GM23338 (cell line): Measurements from ENCODE around the gene ENDOV. TPM values are rescaled to one million over a fixed set of nuclear protein-coding genes. Genes with fewer than 3 reads are reported as not detected.

Experiments
- ATAC-seq: fragments of 200-7000 bp; cut with Tn5 transposase; 3 replicates; pipeline ENCODE4 v1.9.1; 2020
- DNase-seq: peaks from one replicate; pipeline ENCODE4 v3.0.0-alpha.2; 2015; ENCODE audit warnings: low spot score
- H2AFZ ChIP-seq: fragments of 200-600 bp; sonication (generic); 2 replicates; pipeline ENCODE4 v1.8.0; 2016; ENCODE audit warnings: antibody characterized with exemption, mild to moderate bottlenecking, moderate library complexity
- H3F3A ChIP-seq: fragments of 200-600 bp; sonication (generic); replicated peaks from 2 replicates; pipeline ENCODE4 v1.8.0; 2017; ENCODE audit warnings: antibody characterized with exemption, mixed run types, low read depth
- H3K27ac ChIP-seq: fragments of 200-600 bp; sonication (generic); 2 replicates; pipeline ENCODE4 v1.6.1; 2016; ENCODE audit warnings: low read depth
- H3K27me3 ChIP-seq: fragments of 200-600 bp; sonication (generic); 2 replicates; pipeline ENCODE4 v1.8.0; 2016; ENCODE audit warnings: mild to moderate bottlenecking, mixed run types, moderate library complexity; ENCODE audit not compliant: insufficient read depth
- H3K36me3 ChIP-seq: fragments of 200-600 bp; sonication (generic); 2 replicates; pipeline ENCODE4 v1.8.0; 2016; ENCODE audit warnings: mild to moderate bottlenecking; ENCODE audit not compliant: insufficient read depth
- H3K4me1 ChIP-seq: fragments of 200-600 bp; sonication (generic); 2 replicates; pipeline ENCODE4 v1.8.0; 2016; ENCODE audit warnings: mild to moderate bottlenecking, moderate library complexity; ENCODE audit not compliant: insufficient read depth
- H3K4me2 ChIP-seq: fragments of 200-600 bp; sonication (generic); 2 replicates; pipeline ENCODE4 v1.7.1; 2017; ENCODE audit warnings: mixed run types
- H3K4me3 ChIP-seq: fragments of 200-600 bp; sonication (generic); 2 replicates; pipeline ENCODE4 v1.6.1; 2016; ENCODE audit warnings: mixed run types
- H3K79me2 ChIP-seq: fragments of 200-600 bp; sonication (generic); replicated peaks from 2 replicates; pipeline ENCODE4 v1.8.0; 2017; ENCODE audit warnings: mild to moderate bottlenecking; ENCODE audit not compliant: insufficient read depth
- H3K9me2 ChIP-seq: fragments of 200-600 bp; sonication (generic); 2 replicates; pipeline ENCODE4 v1.8.0; 2017; ENCODE audit not compliant: insufficient read depth
- H4K20me1 ChIP-seq: fragments of 200-600 bp; sonication (generic); replicated peaks from 2 replicates; pipeline ENCODE4 v1.8.0; 2017; ENCODE audit warnings: mild to moderate bottlenecking; ENCODE audit not compliant: insufficient read depth
- H3K27ac Mint-ChIP-seq: 2 replicates; pipeline ENCODE4 v1.8.0; 2020; ENCODE audit warnings: inconsistent platforms, mild to moderate bottlenecking, moderate library complexity, mixed read lengths
- H3K27me3 Mint-ChIP-seq: 3 replicates; pipeline ENCODE4 v1.8.0; 2022; ENCODE audit warnings: low read depth, mild to moderate bottlenecking, moderate library complexity, mixed read lengths, inconsistent platforms; ENCODE audit not compliant: insufficient read depth, poor library complexity
- H3K36me3 Mint-ChIP-seq: 3 replicates; pipeline ENCODE4 v1.8.0; 2021; ENCODE audit warnings: low read depth, mild to moderate bottlenecking, inconsistent platforms, moderate library complexity, mixed read lengths
- H3K4me1 Mint-ChIP-seq: 3 replicates; pipeline ENCODE4 v1.8.0; 2020; ENCODE audit warnings: mild to moderate bottlenecking, inconsistent platforms, mixed read lengths
- H3K4me3 Mint-ChIP-seq: 3 replicates; pipeline ENCODE4 v1.8.0; 2021; ENCODE audit warnings: moderate library complexity, mild to moderate bottlenecking, inconsistent platforms, mixed read lengths
- H3K9me3 Mint-ChIP-seq: 3 replicates; pipeline ENCODE4 v1.8.0; 2020; ENCODE audit warnings: moderate library complexity, mild to moderate bottlenecking, inconsistent platforms, mixed read lengths
- CREB1 ChIP-seq: fragments of 250-450 bp; sonication (Bioruptor Pico); IDR thresholded peaks from 2 replicates; pipeline ENCODE4 v1.5.0; 2020; ENCODE audit warnings: low read depth, mild to moderate bottlenecking, moderate library complexity
- EZH2phosphoT487 ChIP-seq: fragments of 200-600 bp; sonication (generic); IDR thresholded peaks from one replicate; pipeline ENCODE4 v1.8.1; 2018; ENCODE audit warnings: antibody characterized with exemption; ENCODE audit not compliant: unreplicated experiment
- JUNB ChIP-seq: IDR thresholded peaks from one replicate; pipeline ENCODE4 v1.6.1; 2016; ENCODE audit warnings: antibody characterized with exemption; ENCODE audit not compliant: unreplicated experiment
- NANOG ChIP-seq: IDR thresholded peaks from 2 replicates; pipeline ENCODE4 v1.6.1; 2016; ENCODE audit warnings: antibody characterized with exemption, borderline replicate concordance
- POLR2AphosphoS5 ChIP-seq: IDR thresholded peaks from 2 replicates; pipeline ENCODE4 v1.6.1; 2016; ENCODE audit warnings: antibody characterized with exemption, low read depth
- STAT1 ChIP-seq: IDR thresholded peaks from one replicate; pipeline ENCODE4 v1.6.1; 2016; ENCODE audit warnings: antibody characterized with exemption; ENCODE audit not compliant: unreplicated experiment
- polyA plus RNA-seq: library from polyadenylated mRNA; unstranded; fragments of >200 nt; fragmentation: Nextera tagmentation; extraction: Ambion mirVana; gene quantifications from 2 replicates; pipeline ENCODE4 v1.2.1, GENCODE V29; 2016
- total RNA-seq: library from RNA; depleted of rRNA; stranded (reverse); fragments of >200 nt; shearing (Covaris generic); gene quantifications from 2 replicates; pipeline ENCODE4 v1.2.3, GENCODE V29; 2014
- TF ChIP-seq, protein P1 (sequence below), 2 experiments: fragments of 200-600 bp in 1 of 2; sonication (generic) in 1 of 2; conservative IDR thresholded peaks; 2 replicates each; pipeline versions ENCODE4 v1.5.1 to v1.6.1; 2016 to 2017; ENCODE audit warnings: antibody characterized with exemption in 2 of 2, low read depth in 2 of 2, mild to moderate bottlenecking in 2 of 2, moderate library complexity in 1 of 2

ENDOV gene
- total and polyA plus RNA-seq, 2 experiments from 2014 or later, result 11.5 to 16.1 TPM

DNA sequence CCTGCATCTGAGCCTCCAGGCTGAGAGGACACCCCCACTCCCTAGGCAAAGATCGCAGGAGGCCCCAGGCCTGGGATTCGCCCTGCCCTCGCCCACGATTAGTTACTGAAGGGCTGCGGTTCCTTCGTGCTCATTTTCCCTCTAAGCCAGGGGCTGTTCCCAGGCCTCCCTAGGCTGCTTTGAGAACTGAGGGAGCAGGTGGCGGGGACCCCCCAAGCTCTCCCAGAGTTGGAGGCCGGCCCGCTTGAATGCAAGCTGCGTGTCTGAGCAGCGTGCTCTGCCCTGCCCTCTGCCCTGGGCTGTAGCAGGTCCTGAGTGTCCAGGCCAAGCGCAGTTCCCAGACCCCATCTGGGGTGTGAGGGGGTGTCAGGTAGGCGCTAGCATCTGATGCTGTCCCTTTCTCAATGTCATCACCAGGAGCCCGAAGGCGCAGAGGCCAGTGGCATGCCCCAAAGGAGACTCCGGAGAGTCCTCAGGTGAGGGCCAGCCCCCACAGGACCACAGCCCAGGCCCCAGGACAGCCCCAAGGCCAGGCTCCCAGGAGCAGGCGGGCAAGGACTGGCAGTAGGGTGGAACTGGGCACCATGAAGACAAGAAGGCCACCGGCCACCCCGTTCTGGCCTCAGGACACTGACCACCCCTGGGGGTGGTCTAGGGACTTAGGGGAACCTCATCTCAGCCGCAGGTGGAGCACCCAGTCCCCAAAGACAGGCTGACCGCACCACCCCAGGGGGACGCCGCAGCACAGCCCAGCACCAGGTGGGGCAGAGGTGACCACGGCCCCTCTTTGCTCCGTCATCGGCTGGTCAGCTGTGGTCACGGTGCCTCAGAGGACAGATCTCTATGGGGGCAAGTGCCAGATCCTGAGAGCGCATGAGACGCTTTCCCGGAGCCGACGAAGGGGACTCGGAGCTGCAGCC, 14.6 kb downstream of the ENDOV start:
- ATAC-seq (no peak), DNase-seq (no peak)
- Histone ChIP-seq H3K36me3 (no peaks in the 10 kb centered on the region), H3K27ac (no peak overlapping the region), H3F3A (no peaks in the 10 kb centered on the region), H3K79me2 (no peaks in the 10 kb centered on the region), H3K4me3 (no peak overlapping the region), H4K20me1 (no peaks in the 10 kb centered on the region; the same call in 1 of the 2 replicates), H3K4me1 (no peaks in the 10 kb centered on the region), H3K9me2 (no peaks in the 10 kb centered on the region), H3K27me3 (no peaks in the 10 kb centered on the region), H3K4me2 (no peak overlapping the region), H2AFZ (no peak overlapping the region)
- TF ChIP-seq POLR2AphosphoS5 (no peak), JUNB (no peak)
- Mint-ChIP-seq H3K4me1 (peaks cover 4% of the 10 kb centered on the region; the same call in 2 of the 3 replicates), H3K36me3 (no peaks in the 10 kb centered on the region; the same call in 2 of the 3 replicates), H3K9me3 (no peaks in the 10 kb centered on the region), H3K27me3 (peaks cover 9% of the 10 kb centered on the region), H3K27ac (no peak overlapping the region), H3K4me3 (no peak overlapping the region)

DNA sequence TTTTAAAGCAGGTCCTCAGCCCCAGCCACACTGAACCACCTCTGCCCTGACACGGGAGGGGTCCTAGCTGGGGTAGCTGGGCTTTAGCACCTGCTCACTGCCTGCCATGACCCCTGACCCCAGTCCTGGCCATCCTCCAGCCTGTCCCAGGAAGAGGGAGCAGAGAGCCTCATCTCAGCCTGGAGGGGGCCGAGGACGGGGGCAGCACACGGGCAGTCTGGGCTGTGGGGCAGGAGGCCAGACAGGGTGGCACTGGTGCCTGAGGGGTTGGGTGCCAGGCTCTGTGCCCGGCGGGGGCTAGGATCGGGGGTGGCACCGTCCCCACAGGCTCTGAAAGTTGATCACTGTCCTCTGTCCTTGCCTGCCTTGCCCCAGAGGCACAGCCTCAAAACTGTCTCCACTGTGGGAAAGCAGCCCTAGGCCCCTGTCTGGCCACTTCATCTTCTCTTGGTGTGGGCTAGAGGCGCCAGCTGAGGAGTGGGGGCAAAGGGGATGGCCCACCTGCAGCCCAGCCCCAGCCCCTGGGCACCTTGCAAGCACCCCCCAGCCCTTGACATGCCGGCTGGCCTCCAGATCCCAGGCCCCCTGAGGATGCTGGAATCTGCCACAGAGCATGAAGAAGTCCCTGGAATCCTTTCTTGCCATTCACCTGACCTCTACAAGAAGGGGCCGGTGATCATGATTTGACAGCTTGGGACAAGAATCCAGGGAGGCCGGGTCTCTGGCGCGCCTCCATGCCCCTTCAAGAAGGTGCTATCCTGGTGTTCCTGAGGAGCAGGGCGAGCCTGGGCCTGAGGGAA, 15.7 kb downstream of the ENDOV start:
- no peak overlapping the region for H3K4me2 ChIP-seq
- no peak overlapping the region for H3K27ac Mint-ChIP-seq
- no peaks in the 10 kb centered on the region; the same call in 1 of the 2 replicates for H4K20me1 ChIP-seq
- no peak overlapping the region for H3K4me3 Mint-ChIP-seq
- no peak for TF ChIP-seq EZH2phosphoT487
- TF ChIP-seq POLR2AphosphoS5, result no peak
- no peak for TF ChIP-seq STAT1
- no peak for TF ChIP-seq NANOG
- DNase-seq, result no peak
- H2AFZ ChIP-seq, result no peak overlapping the region
- peaks cover 9% of the 10 kb centered on the region for H3K27me3 Mint-ChIP-seq
- ATAC-seq, result no peak
- H3K79me2 ChIP-seq, result no peaks in the 10 kb centered on the region
- peaks cover 4% of the 10 kb centered on the region; the same call in 2 of the 3 replicates for H3K4me1 Mint-ChIP-seq
- H3K27ac ChIP-seq, result no peak overlapping the region
- no peaks in the 10 kb centered on the region for H3K9me3 Mint-ChIP-seq
- H3K4me3 ChIP-seq, result no peak overlapping the region
- no peaks in the 10 kb centered on the region for H3F3A ChIP-seq
- no peaks in the 10 kb centered on the region for H3K4me1 ChIP-seq
- H3K9me2 ChIP-seq, result no peaks in the 10 kb centered on the region
- no peaks in the 10 kb centered on the region for H3K36me3 ChIP-seq
- no peaks in the 10 kb centered on the region for H3K27me3 ChIP-seq
- H3K36me3 Mint-ChIP-seq, result no peaks in the 10 kb centered on the region; the same call in 2 of the 3 replicates

DNA sequence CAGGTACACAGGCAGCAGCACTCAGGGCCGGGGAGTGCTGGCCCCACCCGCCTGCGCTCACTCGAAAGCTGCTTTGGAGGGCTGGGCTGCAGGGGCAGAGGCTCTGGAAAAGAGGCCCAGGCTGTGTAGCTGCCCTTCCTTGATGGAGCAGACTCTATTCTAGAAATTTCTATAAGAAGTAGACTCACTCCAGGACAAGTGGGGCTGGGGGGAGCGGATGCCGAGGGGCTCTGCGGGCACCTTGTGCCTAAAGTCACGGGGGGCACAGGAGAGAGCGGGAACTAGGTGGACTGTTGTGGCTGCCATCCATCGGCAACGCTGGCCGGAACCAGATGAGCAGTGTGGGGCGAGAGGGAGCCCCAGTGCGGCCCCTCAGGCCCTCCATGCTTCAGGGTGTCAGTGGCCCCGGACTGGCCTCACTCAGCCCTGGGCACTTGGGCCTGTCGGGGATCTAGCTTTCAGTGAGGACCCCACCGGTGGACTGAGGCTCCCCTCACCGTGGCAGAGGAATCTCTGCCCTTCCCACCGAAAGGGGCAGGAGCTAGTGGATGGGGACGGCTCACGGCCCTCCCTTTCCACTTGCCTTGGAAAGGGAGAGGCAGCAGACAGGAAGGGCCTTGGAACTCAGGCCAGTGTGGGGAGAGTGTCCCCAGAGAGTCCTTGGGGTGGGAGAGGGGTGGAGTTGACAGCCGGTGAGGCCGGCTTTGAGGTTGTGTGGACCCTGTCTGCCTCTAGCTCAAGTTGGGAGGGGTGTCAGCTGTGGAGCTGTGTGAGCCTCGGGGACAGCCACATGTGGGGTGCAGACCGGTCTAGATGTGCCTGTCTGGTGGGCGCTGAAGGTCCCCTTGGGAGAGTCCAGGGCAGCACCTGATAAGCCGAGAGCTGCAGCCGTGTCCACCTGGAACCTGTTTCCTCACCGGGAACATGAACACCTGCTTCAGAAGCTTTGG, 16.6 kb downstream of the ENDOV start:
- Histone ChIP-seq H3K4me3 (no peak overlapping the region), H3K4me1 (no peaks in the 10 kb centered on the region), H3K9me2 (no peaks in the 10 kb centered on the region), H3K36me3 (no peaks in the 10 kb centered on the region), H3F3A (no peaks in the 10 kb centered on the region), H3K4me2 (no peak overlapping the region), H4K20me1 (no peaks in the 10 kb centered on the region; the same call in 1 of the 2 replicates), H2AFZ (no peak overlapping the region), H3K27ac (no peak overlapping the region), H3K79me2 (no peaks in the 10 kb centered on the region), H3K27me3 (no peaks in the 10 kb centered on the region)
- Mint-ChIP-seq H3K9me3 (peaks cover 2% of the 10 kb centered on the region; the same call in 1 of the 3 replicates), H3K4me1 (peaks cover 4% of the 10 kb centered on the region; the same call in 2 of the 3 replicates), H3K4me3 (no peak overlapping the region), H3K36me3 (no peaks in the 10 kb centered on the region; the same call in 2 of the 3 replicates), H3K27me3 (peaks cover 11% of the 10 kb centered on the region), H3K27ac (no peak overlapping the region)
- DNase-seq, result no peak
- no peak for ATAC-seq
- TF ChIP-seq CREB1 (CRISPR knock-in tag), result no peak
- no peak for TF ChIP-seq NANOG
- TF ChIP-seq, protein P1, sequence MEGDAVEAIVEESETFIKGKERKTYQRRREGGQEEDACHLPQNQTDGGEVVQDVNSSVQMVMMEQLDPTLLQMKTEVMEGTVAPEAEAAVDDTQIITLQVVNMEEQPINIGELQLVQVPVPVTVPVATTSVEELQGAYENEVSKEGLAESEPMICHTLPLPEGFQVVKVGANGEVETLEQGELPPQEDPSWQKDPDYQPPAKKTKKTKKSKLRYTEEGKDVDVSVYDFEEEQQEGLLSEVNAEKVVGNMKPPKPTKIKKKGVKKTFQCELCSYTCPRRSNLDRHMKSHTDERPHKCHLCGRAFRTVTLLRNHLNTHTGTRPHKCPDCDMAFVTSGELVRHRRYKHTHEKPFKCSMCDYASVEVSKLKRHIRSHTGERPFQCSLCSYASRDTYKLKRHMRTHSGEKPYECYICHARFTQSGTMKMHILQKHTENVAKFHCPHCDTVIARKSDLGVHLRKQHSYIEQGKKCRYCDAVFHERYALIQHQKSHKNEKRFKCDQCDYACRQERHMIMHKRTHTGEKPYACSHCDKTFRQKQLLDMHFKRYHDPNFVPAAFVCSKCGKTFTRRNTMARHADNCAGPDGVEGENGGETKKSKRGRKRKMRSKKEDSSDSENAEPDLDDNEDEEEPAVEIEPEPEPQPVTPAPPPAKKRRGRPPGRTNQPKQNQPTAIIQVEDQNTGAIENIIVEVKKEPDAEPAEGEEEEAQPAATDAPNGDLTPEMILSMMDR (conservative IDR thresholded peaks at IDR 0.05; ENCODE audit: low read depth in 2 of 2), result no peak
- TF ChIP-seq JUNB, result no peak
